Left kidney (tissue), 2 donors: ENCODE measurements around the gene PRR11. TPM values are rescaled to one million over a fixed set of nuclear protein-coding genes. Genes with fewer than 3 reads are reported as not detected.
"Not testable (repeated sequence)": the region's sequence is repeated elsewhere in the genome, so short reads cannot be mapped to it uniquely, and the experiment has no call there.

Experiments used
- DNase-seq: peaks from one replicate; pipeline ENCODE4 v3.0.0-alpha.2; 2013
- polyA plus RNA-seq: library from polyadenylated mRNA; unstranded; fragments of 120-200 nt; gene quantifications from one replicate; pipeline ENCODE4 v1.2.1, GENCODE V29; 2013; ENCODE audit not compliant: insufficient read length

PRR11 gene
- polyA plus RNA-seq, 1 donor: 27.9 TPM

- DNase-seq: no peak
Measured at GRCh38 chr17:59151591-59151990, 4.0 kb upstream of the PRR11 start.

- no peak for DNase-seq
Measured at GRCh38 chr17:59152925-59153324, 2.6 kb upstream of the PRR11 start.

- peak; percentile 63 for DNase-seq
Measured at GRCh38 chr17:59154292-59154720, 1.2 kb upstream of the PRR11 start.

- DNase-seq: peak; percentile 99
Measured at GRCh38 chr17:59154721-59155438, 666 bp upstream of the PRR11 start, which contains the start of gene SKA2. Gene SKA2 (minus strand): TSS chr17:59155186. CDS start chr17:59155163, 23 bp downstream.

GRCh38 chr17:59160157-59161025 lies 4.8 kb downstream of the PRR11 start:
- no peak for DNase-seq

- DNase-seq: no peak
Measured at GRCh38 chr17:59161477-59161876, 5.9 kb downstream of the PRR11 start.

GRCh38 chr17:59165933-59166342 lies 10.4 kb downstream of the PRR11 start:
- peak; percentile 24 for DNase-seq

- no peak for DNase-seq
Measured at GRCh38 chr17:59167571-59168001, 12.0 kb downstream of the PRR11 start.

GRCh38 chr17:59172436-59173004 lies 17.0 kb downstream of the PRR11 start:
- DNase-seq: no peak

- DNase-seq: no peak
Measured at GRCh38 chr17:59174671-59175070, 19.1 kb downstream of the PRR11 start.

GRCh38 chr17:59175076-59175475 lies 19.5 kb downstream of the PRR11 start:
- no peak for DNase-seq

- no peak for DNase-seq
Measured at GRCh38 chr17:59178266-59178985, 22.9 kb downstream of the PRR11 start.

- not testable (repeated sequence) for DNase-seq
Measured at GRCh38 chr17:59179601-59180000, 24.1 kb downstream of the PRR11 start.

- DNase-seq: no peak
Measured at GRCh38 chr17:59180626-59181025, 25.1 kb downstream of the PRR11 start.

- no peak for DNase-seq
Measured at GRCh38 chr17:59181481-59181880, 25.9 kb downstream of the PRR11 start.

- DNase-seq: no peak
Measured at GRCh38 chr17:59185997-59186396, 30.5 kb downstream of the PRR11 start.

- no peak for DNase-seq
Measured at GRCh38 chr17:59186850-59187249, 31.3 kb downstream of the PRR11 start.

- no peak for DNase-seq
Measured at GRCh38 chr17:59190806-59191205, 35.3 kb downstream of the PRR11 start.

- no peak for DNase-seq
Measured at GRCh38 chr17:59193336-59193862, 37.9 kb downstream of the PRR11 start.

GRCh38 chr17:59199398-59199797 lies 43.9 kb downstream of the PRR11 start:
- DNase-seq: no peak

- no peak for DNase-seq
Measured at GRCh38 chr17:59202320-59202719, 46.8 kb downstream of the PRR11 start.

- no peak for DNase-seq
Measured at GRCh38 chr17:59219370-59219769, 63.8 kb downstream of the PRR11 start.
